ENCODE data around the gene NXT1. TPM values are rescaled to one million over a fixed set of nuclear protein-coding genes. Genes with fewer than 3 reads are reported as not detected.

Gene NXT1
- total RNA-seq, 2 experiments from 2014 or later: 33.7 to 76.5 TPM

DNA sequence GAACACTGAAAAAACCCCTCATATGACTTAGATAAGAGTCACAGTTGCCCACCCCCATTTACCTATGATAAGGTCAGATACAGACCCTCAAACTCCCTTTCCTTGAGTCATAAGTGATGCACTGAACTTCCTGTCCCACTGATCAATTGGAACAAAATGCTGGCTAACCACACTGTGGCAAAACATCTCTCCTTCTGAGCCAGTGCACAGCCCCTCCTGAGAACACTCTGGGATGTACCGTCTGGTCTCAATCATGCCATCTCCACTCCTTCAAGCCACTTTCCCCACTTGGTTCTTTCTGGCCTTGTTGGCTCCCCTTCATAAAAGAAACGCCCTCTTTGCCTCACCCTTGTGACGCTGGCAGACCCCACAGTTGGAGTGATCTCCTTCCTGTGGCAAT lies 42.6 kb upstream of the NXT1 start:
- no peak overlapping the region for H3K4me3 ChIP-seq (ENCODE audit: low read depth, low read length, poor library complexity, severe bottlenecking)
- H3K9me2 ChIP-seq (ENCODE audit: insufficient read depth, low read length): no peaks in the 10 kb centered on the region
- BruUV-seq (replicated peaks): no TSS peak
- H3K27ac ChIP-seq (ENCODE audit: low read depth, low read length, poor library complexity, severe bottlenecking): no peak overlapping the region
- no peaks in the 10 kb centered on the region for H3K9me3 ChIP-seq (ENCODE audit: low read length)
- TF ChIP-seq CTCF (conservative IDR thresholded peaks at IDR 0.05; ENCODE audit: low read length): no peak
- no peak for DNase-seq (ENCODE audit: low spot score)
- no peaks in the 10 kb centered on the region for H3K4me1 ChIP-seq (ENCODE audit: insufficient read depth, low read length, poor library complexity, severe bottlenecking)
- H3K4me2 ChIP-seq (ENCODE audit: low read length): no peak overlapping the region
- no peaks in the 10 kb centered on the region for H3K79me2 ChIP-seq (ENCODE audit: insufficient read depth, low read depth, low read length)
- CTCF ChIA-PET (ENCODE audit: unreplicated experiment): no interaction called here
- H3K36me3 ChIP-seq (ENCODE audit: insufficient read depth, low read length): no peaks in the 10 kb centered on the region
- H4K20me1 ChIP-seq (ENCODE audit: insufficient read depth, low read length): no peaks in the 10 kb centered on the region
- intact Hi-C loops (cut with micrococcal nuclease; ENCODE audit: unreplicated experiment): no loop called here
- no peak overlapping the region for H2AFZ ChIP-seq (ENCODE audit: low read length)
- POLR2A ChIA-PET: interaction anchor here (0.6 kb wide), 3 partner anchors 33 to 541 kb away, joined by 3 to 4 read pairs (median 3); no protein-coding TSS in a partner anchor

- no peaks in the 10 kb centered on the region for H3K79me2 ChIP-seq (ENCODE audit: insufficient read depth, low read depth, low read length)
- DNase-seq (ENCODE audit: low spot score): no peak
- no peaks in the 10 kb centered on the region for H3K4me1 ChIP-seq (ENCODE audit: insufficient read depth, low read length, poor library complexity, severe bottlenecking)
- H3K27ac ChIP-seq (ENCODE audit: low read depth, low read length, poor library complexity, severe bottlenecking): no peak overlapping the region
- no peak overlapping the region for H3K4me3 ChIP-seq (ENCODE audit: low read depth, low read length, poor library complexity, severe bottlenecking)
- intact Hi-C loops (cut with micrococcal nuclease; ENCODE audit: unreplicated experiment): no loop called here
- no peaks in the 10 kb centered on the region for H3K36me3 ChIP-seq (ENCODE audit: insufficient read depth, low read length)
- ChIA-PET POLR2A (no interaction called here), CTCF (ENCODE audit: unreplicated experiment) (no interaction called here)
- H3K9me2 ChIP-seq (ENCODE audit: insufficient read depth, low read length): no peaks in the 10 kb centered on the region
- no peak overlapping the region for H2AFZ ChIP-seq (ENCODE audit: low read length)
- H4K20me1 ChIP-seq (ENCODE audit: insufficient read depth, low read length): no peaks in the 10 kb centered on the region
- no TSS peak for BruUV-seq (replicated peaks)
- H3K4me2 ChIP-seq (ENCODE audit: low read length): no peak overlapping the region
- no peak for TF ChIP-seq EZH2phosphoT487 (IDR thresholded peaks at IDR 0.05; ENCODE audit: borderline replicate concordance, low read depth, low read length)
- TF ChIP-seq CTCF (conservative IDR thresholded peaks at IDR 0.05; ENCODE audit: low read length): no peak
- no peaks in the 10 kb centered on the region for H3K9me3 ChIP-seq (ENCODE audit: low read length)
Observed at GRCh38 chr20:23308908-23309307, 41.7 kb upstream of the NXT1 start.

DNA sequence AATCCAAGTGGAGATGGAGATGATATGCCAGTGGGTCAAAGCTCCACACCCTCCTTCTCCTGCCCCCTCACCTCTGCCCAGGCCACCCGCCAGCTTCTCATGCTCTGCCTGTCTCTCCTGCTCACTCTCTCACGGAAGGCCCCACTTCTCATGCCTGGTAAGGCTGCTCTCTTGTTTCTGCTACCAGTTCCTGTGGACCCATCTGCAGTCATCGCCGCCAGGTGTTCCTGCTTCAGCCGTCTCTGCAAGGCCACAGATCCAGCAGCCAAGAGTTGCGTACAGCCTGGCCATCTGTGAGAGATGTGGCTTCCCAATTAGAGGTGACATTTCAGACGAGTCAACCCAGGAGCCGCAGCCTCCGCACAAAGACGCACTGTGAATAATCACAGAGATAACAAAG lies 40.8 kb upstream of the NXT1 start:
- POLR2A ChIA-PET: no interaction called here
- Histone ChIP-seq H3K9me3 (ENCODE audit: low read length) (no peaks in the 10 kb centered on the region), H3K36me3 (ENCODE audit: insufficient read depth, low read length) (no peaks in the 10 kb centered on the region), H3K4me3 (ENCODE audit: low read depth, low read length, poor library complexity, severe bottlenecking) (no peak overlapping the region), H3K4me1 (ENCODE audit: insufficient read depth, low read length, poor library complexity, severe bottlenecking) (no peaks in the 10 kb centered on the region), H3K9me2 (ENCODE audit: insufficient read depth, low read length) (no peaks in the 10 kb centered on the region), H4K20me1 (ENCODE audit: insufficient read depth, low read length) (no peaks in the 10 kb centered on the region), H3K27ac (ENCODE audit: low read depth, low read length, poor library complexity, severe bottlenecking) (no peak overlapping the region), H3K4me2 (ENCODE audit: low read length) (no peak overlapping the region), H3K79me2 (ENCODE audit: insufficient read depth, low read depth, low read length) (no peaks in the 10 kb centered on the region), H2AFZ (ENCODE audit: low read length) (no peak overlapping the region)
- no peak for TF ChIP-seq CTCF (conservative IDR thresholded peaks at IDR 0.05; ENCODE audit: low read length)
- TF ChIP-seq EZH2phosphoT487 (IDR thresholded peaks at IDR 0.05; ENCODE audit: borderline replicate concordance, low read depth, low read length): no peak
- intact Hi-C loops (cut with micrococcal nuclease; ENCODE audit: unreplicated experiment): no loop called here
- BruUV-seq (replicated peaks): no TSS peak
- DNase-seq (ENCODE audit: low spot score): no peak
- CTCF ChIA-PET (ENCODE audit: unreplicated experiment): no interaction called here
